HG03097 (cell line): ENCODE measurements around the gene MPPED2.

Experiments
- ATAC-seq: cut with Tn5 transposase; IDR thresholded peaks from one replicate; pipeline ENCODE4 v1.9.1; 2021; ENCODE audit not compliant: unreplicated experiment, low FRiP score

MPPED2 gene

GRCh38 chr11:30535818-30536217, 50.3 kb downstream of the MPPED2 start:
- ATAC-seq, result no peak

DNA sequence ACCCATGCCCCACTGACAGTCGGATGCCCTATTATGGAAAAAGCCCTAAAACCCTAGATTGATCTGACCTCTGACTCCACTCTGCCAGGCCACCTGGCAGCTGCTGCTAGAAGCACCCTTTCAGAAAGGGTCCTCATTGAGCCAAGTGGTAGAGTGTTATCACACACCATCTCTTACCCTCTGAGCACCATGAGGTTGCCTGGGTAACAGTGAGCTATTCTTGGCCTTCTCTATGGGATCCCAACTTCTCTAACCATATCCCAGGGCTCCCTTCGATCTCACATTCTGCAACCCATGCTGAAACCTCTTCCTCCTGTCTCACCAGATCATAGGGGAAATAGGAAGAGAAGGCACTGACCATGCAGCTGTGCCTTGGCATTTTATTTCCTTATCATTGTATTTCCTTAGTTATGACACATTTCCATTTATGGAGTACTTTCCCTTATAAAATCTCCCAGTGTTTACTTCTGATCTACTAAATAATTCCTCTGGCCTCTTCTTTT, 52.7 kb downstream of the MPPED2 start:
- ATAC-seq, result no peak

DNA sequence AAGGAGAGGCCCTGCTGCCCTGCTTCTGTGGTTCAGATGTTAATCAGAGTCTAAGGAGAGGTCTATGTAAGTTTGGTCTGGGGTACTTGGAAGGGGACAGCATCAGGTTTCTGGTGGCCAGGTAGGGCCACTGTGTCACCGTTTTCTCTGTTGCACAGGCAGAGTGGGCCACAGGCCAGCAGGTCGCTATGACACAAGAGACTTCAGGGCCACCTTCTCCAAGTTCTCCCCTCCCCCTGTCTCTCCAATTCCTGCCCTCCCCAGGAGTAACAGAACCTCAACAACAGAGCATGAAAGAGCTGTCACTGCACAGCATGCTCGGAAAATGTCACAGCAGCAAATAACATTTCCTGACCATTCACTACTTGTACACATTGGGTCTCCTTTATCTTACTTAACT, 58.6 kb downstream of the MPPED2 start:
- no peak for ATAC-seq

- no peak for ATAC-seq
Observed at GRCh38 chr11:30526558-30526957, 59.6 kb downstream of the MPPED2 start.

GRCh38 chr11:30522536-30523243, 63.5 kb downstream of the MPPED2 start:
- ATAC-seq, result no peak

DNA sequence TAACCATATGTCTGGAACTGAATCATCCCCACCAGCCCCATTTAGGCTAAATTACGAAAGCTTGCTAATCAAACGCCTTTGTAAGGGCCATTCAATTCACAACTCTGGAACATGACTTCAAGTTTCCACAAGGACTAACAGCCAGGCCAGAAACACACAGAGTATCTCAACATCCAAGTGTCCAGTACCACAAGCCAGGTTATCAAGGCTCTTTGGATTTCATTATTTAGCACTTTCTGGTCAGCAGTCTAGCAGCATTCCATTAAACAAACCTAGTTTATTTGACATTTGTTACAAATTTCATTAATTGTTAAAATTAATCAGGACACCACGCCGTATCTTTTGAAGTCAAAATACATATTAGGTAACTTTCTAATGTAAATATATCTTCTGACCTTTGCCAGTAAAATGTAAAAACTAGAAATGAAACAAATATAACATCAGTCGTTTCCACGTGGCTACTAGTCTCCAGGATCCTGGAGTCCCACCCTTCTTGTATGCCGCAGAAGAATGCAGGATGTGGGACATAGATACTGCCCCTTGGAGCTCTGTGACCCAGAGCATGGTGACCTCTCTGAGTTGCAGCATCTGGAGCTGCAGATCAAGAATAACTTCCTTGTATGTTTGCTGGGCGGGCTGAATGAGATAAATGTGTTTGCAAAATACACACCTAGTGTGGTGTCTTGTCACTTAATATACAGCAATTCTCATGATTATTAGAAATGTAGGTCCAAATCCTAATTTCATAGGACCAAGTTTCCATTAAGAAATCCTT, 64.7 kb downstream of the MPPED2 start:
- no peak for ATAC-seq

GRCh38 chr11:30513087-30513486, 73.1 kb downstream of the MPPED2 start:
- no peak for ATAC-seq

GRCh38 chr11:30511408-30511807, 74.7 kb downstream of the MPPED2 start:
- ATAC-seq, result no peak

GRCh38 chr11:30510750-30511149, 75.4 kb downstream of the MPPED2 start:
- no peak for ATAC-seq

GRCh38 chr11:30509364-30509763, 76.8 kb downstream of the MPPED2 start:
- no peak for ATAC-seq

DNA sequence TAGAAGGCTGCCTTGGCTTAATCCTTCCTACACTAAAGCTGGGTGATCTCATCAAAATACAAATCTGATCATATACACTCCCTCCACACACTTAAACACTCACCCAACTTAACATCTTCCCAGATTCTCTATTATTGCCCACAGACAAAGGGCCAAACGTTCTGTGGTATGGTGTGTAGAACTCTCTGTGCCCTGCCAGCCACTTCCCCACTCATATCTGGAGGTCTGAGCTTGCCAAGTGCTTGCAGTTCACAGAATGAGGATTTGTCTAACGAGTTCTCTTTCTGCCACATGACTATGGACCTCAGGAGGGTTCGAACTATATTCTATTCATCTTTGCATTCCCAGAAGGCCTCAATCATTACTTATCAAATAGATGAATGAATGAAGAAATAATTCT, 77.6 kb downstream of the MPPED2 start:
- ATAC-seq, result no peak

- ATAC-seq, result no peak
Observed at GRCh38 chr11:30505603-30506002, 80.5 kb downstream of the MPPED2 start.

DNA sequence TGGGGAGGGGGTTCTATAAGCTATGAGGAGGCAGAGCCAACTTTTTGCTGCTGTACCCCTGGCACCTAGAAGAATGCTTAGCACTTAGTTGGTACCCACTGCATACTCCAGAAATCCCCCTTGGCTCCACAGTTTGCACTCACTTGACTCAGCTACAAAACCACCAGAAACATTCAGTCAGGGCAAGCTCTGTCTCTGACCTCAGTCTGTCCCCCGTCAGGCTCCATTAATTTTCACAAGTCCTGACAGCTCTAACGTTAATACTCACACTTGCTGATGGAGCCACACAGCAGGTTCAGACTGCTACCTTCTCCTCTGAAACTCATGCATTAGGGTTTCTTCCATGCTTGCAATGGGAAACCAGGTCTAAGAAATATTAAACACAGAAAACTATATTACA, 81.7 kb downstream of the MPPED2 start:
- ATAC-seq, result no peak

DNA sequence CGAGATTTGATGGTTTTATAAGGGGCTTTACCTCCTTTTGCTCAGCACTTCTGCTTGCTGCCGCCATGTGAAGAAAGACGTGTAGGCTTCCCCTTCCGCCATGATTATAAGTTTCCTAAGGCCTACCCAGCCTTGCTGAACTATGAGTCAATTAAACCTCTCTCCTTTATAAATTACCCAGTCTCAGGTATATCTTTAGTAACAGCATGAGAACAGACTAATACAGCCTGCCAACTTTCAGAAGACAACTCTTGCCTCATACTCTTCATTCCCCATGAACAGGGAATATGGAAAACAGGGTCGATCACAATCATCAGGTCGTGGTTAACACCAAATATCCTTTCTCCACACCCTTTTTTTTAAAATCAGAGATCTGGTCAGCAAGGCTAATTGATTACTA, 83.0 kb downstream of the MPPED2 start:
- ATAC-seq, result no peak

DNA sequence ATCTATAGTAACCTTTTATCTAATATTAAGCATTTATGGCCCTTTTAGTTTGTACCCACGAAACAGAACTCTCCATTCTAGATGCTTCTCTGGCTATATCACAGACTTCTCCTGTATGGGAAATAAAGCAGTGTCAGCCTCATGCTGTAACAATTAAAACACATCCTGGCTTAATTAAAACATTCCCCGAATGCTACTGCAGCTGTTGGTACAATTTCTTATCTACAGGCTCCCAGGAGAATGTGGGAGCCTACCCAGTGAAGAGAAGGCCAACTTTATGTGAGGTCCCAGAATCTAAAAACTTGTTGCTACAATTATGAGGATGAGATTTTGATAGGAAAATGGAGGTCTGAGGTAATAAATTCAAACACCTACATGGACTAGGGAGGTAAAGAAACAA, 83.8 kb downstream of the MPPED2 start:
- no peak for ATAC-seq

DNA sequence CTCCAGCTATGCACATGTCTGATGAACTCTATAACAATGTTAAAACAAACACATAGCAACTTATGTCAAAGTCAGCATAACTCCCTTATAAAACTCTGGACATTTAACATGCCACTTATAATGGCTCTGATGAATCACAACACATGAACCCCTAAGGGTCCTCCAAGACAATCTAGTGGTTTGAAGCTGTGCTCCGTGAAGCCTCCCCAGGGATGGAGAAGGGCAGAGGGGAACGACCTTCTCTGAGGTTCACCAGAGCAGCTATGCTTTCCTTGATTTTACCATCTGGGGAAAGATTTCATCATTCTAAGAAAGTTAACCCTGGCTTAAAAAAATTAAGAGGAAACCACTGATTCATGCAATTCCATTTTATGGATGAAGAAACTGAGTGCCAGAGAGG, 84.4 kb downstream of the MPPED2 start:
- ATAC-seq, result no peak

GRCh38 chr11:30499940-30500339, 86.2 kb downstream of the MPPED2 start:
- no peak for ATAC-seq

DNA sequence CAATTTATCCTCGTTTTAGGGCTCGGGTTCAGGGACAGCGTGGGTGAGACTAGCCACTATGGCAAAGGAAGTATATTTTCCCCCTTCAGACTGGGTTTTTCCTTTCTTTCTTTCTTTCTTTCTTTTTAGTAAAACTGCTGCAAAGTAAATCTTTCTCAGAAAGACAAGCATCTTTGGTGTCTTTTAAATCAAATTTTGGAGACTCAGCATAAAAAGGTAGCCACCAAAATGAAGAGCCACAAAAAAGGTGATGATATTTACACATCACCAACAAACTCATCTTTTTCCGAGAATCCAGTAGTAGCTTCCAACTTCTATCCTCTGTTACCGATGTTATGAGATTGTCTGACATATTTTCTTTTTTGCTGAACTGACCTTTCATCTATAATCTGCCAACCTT, 88.6 kb downstream of the MPPED2 start:
- ATAC-seq, result no peak

DNA sequence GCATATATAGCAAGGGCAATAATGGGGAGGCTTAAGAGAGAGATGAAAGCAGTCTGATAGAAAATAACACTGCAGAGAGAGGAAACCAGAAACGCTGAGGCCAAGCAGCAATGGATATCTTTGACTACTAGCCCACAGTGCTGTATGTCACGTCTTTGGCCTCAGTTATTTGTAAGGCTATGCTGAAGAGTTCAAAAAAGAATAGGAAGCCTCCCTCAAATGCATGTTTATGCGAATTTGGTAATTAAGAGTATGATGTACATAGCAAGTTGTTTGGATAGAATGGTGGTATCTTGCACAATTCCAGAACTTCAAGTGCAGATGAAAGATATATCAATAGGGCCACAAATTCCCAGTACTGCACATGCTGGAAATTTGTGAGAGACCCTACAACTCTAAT, 89.2 kb downstream of the MPPED2 start:
- no peak for ATAC-seq

- ATAC-seq, result no peak
Observed at GRCh38 chr11:30495437-30495836, 90.7 kb downstream of the MPPED2 start.

GRCh38 chr11:30489511-30489910, 96.6 kb downstream of the MPPED2 start:
- no peak for ATAC-seq

DNA sequence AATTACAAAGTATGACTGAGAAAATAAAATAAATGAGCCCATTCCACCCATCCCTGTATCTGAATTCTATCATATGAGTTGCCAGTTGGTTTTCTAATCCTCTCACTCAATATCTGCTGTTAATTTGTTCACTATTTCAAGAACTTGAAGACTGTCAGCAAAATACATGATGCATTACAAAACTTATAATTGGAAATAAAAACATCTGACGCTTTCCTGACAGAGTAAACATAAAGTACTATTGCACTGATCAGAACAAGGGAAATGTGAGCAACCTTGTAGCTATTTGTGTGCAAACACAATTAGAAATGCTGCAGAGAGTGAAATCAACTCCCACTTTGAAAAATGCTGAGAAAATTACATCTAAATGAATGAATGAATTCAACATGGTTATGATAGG, 97.1 kb downstream of the MPPED2 start:
- no peak for ATAC-seq
